Liver (tissue), 10 donors: Measurements from ENCODE around the gene WDR86. TPM values are rescaled to one million over a fixed set of nuclear protein-coding genes. Genes with fewer than 3 reads are reported as not detected.

Experiments used
- DNase-seq: peaks from one replicate; pipeline ENCODE4 v3.0.0-alpha.2; 2017; ENCODE audit warnings: low spot score
- H3K27ac ChIP-seq, 2 donors: one replicate each; pipeline ENCODE4 v1.7.0; 2013; ENCODE audit warnings: inconsistent platforms in 2 of 2, low read length in 2 of 2, control low read depth in 1 of 2, low read depth in 1 of 2, mild to moderate bottlenecking in 1 of 2
- H3K27me3 ChIP-seq, 4 donors: one replicate each; pipeline versions ENCODE4 v1.6.1 to v1.7.0; 2013; ENCODE audit warnings: low read length in 3 of 4, inconsistent platforms in 1 of 4, mild to moderate bottlenecking in 1 of 4, moderate library complexity in 1 of 4; ENCODE audit not compliant: control insufficient read depth in 4 of 4, insufficient read depth in 4 of 4
- H3K36me3 ChIP-seq, 4 donors: one replicate each; pipeline versions ENCODE4 v1.6.1 to v1.7.0; 2013; ENCODE audit warnings: low read length in 3 of 4, mild to moderate bottlenecking in 3 of 4, low read depth in 1 of 4, moderate library complexity in 1 of 4; ENCODE audit not compliant: control insufficient read depth in 4 of 4, insufficient read depth in 3 of 4
- H3K4me1 ChIP-seq, 4 donors: one replicate each; pipeline versions ENCODE4 v1.6.1 to v1.7.0; 2013; ENCODE audit warnings: low read length in 3 of 4, mild to moderate bottlenecking in 3 of 4, moderate library complexity in 1 of 4; ENCODE audit not compliant: control insufficient read depth in 4 of 4, insufficient read depth in 4 of 4
- H3K4me3 ChIP-seq, 3 donors: one replicate each; pipeline versions ENCODE4 v1.6.1 to v1.7.0; 2013; ENCODE audit warnings: low read length in 3 of 3, control low read depth in 1 of 3, low read depth in 1 of 3, mild to moderate bottlenecking in 1 of 3
- H3K9ac ChIP-seq, 2 donors: one replicate each; pipeline ENCODE4 v1.7.0; 2013; ENCODE audit warnings: low read length in 2 of 2, mild to moderate bottlenecking in 2 of 2, moderate library complexity in 2 of 2, control low read depth in 1 of 2, low read depth in 1 of 2
- H3K9me3 ChIP-seq, 4 donors: one replicate each; pipeline versions ENCODE4 v1.6.1 to v1.7.0; 2013; ENCODE audit warnings: low read length in 3 of 4; ENCODE audit not compliant: control insufficient read depth in 4 of 4
- CTCF ChIP-seq: fragments of 150-350 bp; IDR thresholded peaks from 2 replicates; pipeline ENCODE4 v1.5.1; 2017; ENCODE audit warnings: improper control_type of control experiment, low read depth, low read length; ENCODE audit not compliant: missing input control
- EGR1 ChIP-seq, 2 donors: IDR thresholded peaks; 2 replicates each; pipeline ENCODE4 v1.6.1; 2016 to 2018; ENCODE audit warnings: antibody characterized with exemption in 2 of 2, low read depth in 2 of 2
- FOXA1 ChIP-seq: IDR thresholded peaks from 2 replicates; pipeline ENCODE4 v1.6.1; 2016; ENCODE audit warnings: antibody characterized with exemption
- HNF4A ChIP-seq, 2 donors: conservative IDR thresholded peaks; 2 replicates each; pipeline ENCODE4 v1.6.1; 2016; ENCODE audit warnings: antibody characterized with exemption in 2 of 2, mild to moderate bottlenecking in 2 of 2
- JUND ChIP-seq, 2 donors: IDR thresholded peaks; 2 replicates each; pipeline ENCODE4 v1.6.1; 2016; ENCODE audit warnings: antibody characterized with exemption in 2 of 2
- NR2F2 ChIP-seq: IDR thresholded peaks from 2 replicates; pipeline ENCODE4 v1.6.1; 2016; ENCODE audit warnings: antibody characterized with exemption
- REST ChIP-seq: IDR thresholded peaks from 2 replicates; pipeline ENCODE4 v1.6.1; 2016; ENCODE audit warnings: antibody characterized with exemption, mild to moderate bottlenecking
- RXRA ChIP-seq, 2 donors: IDR thresholded peaks; 2 replicates each; pipeline ENCODE4 v1.6.1; 2017 to 2018; ENCODE audit warnings: antibody characterized with exemption in 2 of 2, mild to moderate bottlenecking in 1 of 2
- SP1 ChIP-seq: IDR thresholded peaks from 2 replicates; pipeline ENCODE4 v1.6.1; 2018; ENCODE audit warnings: antibody characterized with exemption, mild to moderate bottlenecking
- WGBS: extraction: QIAGEN DNeasy Blood & Tissue Kit; methylation state at CpG from one replicate; pipeline ENCODE4 v1.1.7; 2013; 5-methylcytosine and 5-hydroxymethylcytosine counted together
- polyA plus RNA-seq, 2 donors: library from polyadenylated mRNA; stranded (reverse) in 1 of 2; unstranded in 1 of 2; fragments of 200-250 nt in 1 of 2; fragments of >200 nt in 1 of 2; fragmentation: Nextera tagmentation in 1 of 2; extraction: Ambion mirVana in 1 of 2; gene quantifications; one replicate each; pipeline versions ENCODE4 v1.2.1 to v1.2.3, GENCODE V29; 2013 to 2015
- small RNA-seq: library from RNA; depleted of rRNA; stranded (forward); fragments of <200 nt; gene quantifications from one replicate; pipeline ENCODE3, GENCODE V24; 2014
- total RNA-seq, 2 donors: library from RNA; depleted of rRNA; stranded (reverse); fragments of >200 nt; gene quantifications; one replicate each; pipeline ENCODE4 v1.2.3, GENCODE V29; 2014
- donor health status: healthy.
- donor health status: healthy.
- donor health status: healthy.
- donor health status: healthy.
- donor health status: healthy.

Gene WDR86
- total and polyA plus RNA-seq, 4 donors: 0.35 to 4.9 (median 0.77) TPM

GRCh38 chr7:151334628-151335027, 75.2 kb downstream of the WDR86 start:
- DNase-seq: no peak
- peaks cover 0 to 1% (median 0%) of the 10 kb centered on the region in 4 donors for H3K4me1 ChIP-seq
- H3K9me3 ChIP-seq: no peaks in the 10 kb centered on the region
- TF ChIP-seq FOXA1 (no peak), HNF4A (conservative IDR thresholded peaks at IDR 0.05) (no peak), NR2F2 (no peak), REST (no peak), JUND (IDR thresholded peaks at IDR 0.05) (no peak), RXRA (IDR thresholded peaks at IDR 0.05) (no peak), EGR1 (IDR thresholded peaks at IDR 0.05; ENCODE audit: low read depth in 2 of 2) (no peak), SP1 (no peak), CTCF (no peak)
- H3K4me3 ChIP-seq: no peak overlapping the region
- H3K27me3 ChIP-seq: no peaks in the 10 kb centered on the region
- no peak overlapping the region for H3K9ac ChIP-seq
- H3K27ac ChIP-seq: no peak overlapping the region
- H3K36me3 ChIP-seq: no peaks in the 10 kb centered on the region
- WGBS: 77% methylated on average over 1 of the region's 1 CpG

Small RNA genes within 50 kb of the gene (small RNA-seq; reads per million reads assigned to genes)
- gene MIR3907: not detected

Other genes with a start within 250 kb of the WDR86 start
- not detected for gene GBX1, start 242.3 kb downstream of the WDR86 start, total RNA-seq
- not detected for gene GBX1, start 242.3 kb downstream of the WDR86 start, polyA plus RNA-seq
- not detected for gene ASB10, start 222.8 kb downstream of the WDR86 start, total RNA-seq
- gene ASB10, start 222.8 kb downstream of the WDR86 start, polyA plus RNA-seq: not detected
- gene H2BK1, start 199.6 kb downstream of the WDR86 start, total RNA-seq: not detected
- not detected for gene H2BK1, start 199.6 kb downstream of the WDR86 start, polyA plus RNA-seq
- 10 to 100 TPM; 11.2 to 15.6 TPM for gene ABCF2, start 182.8 kb downstream of the WDR86 start, total RNA-seq
- 1 to 10 TPM; 6.3 to 9.9 TPM for gene ABCF2, start 182.8 kb downstream of the WDR86 start, polyA plus RNA-seq
- 10 to 100 TPM; 16.7 to 19.7 TPM for gene CHPF2, start 177.6 kb downstream of the WDR86 start, total RNA-seq
- 10 to 100 TPM in 1 of 2 donors, 1 to 10 TPM in 1; 4.1 to 19.5 TPM for gene CHPF2, start 177.6 kb downstream of the WDR86 start, polyA plus RNA-seq
- gene SMARCD3, start 161.3 kb downstream of the WDR86 start, total RNA-seq: 1 to 10 TPM; 2.1 to 5.6 TPM
- gene SMARCD3, start 161.3 kb downstream of the WDR86 start, polyA plus RNA-seq: 1 to 10 TPM; 1.8 to 2.2 TPM
- gene NUB1, start 68.2 kb downstream of the WDR86 start, total RNA-seq: 10 to 100 TPM; 14.0 to 27.9 TPM
- gene NUB1, start 68.2 kb downstream of the WDR86 start, polyA plus RNA-seq: 10 to 100 TPM; 18.7 to 19.0 TPM
- under 1 TPM in 1 of 2 donors, not detected in 1; under 0.01 TPM for gene CRYGN, start 30.1 kb upstream of the WDR86 start, total RNA-seq
- under 1 TPM in 1 of 2 donors, not detected in 1; 0.02 TPM for gene CRYGN, start 30.1 kb upstream of the WDR86 start, polyA plus RNA-seq
- 10 to 100 TPM; 29.5 to 31.6 TPM for gene RHEB, start 109.9 kb upstream of the WDR86 start, total RNA-seq
- 10 to 100 TPM; 41.4 to 59.0 TPM for gene RHEB, start 109.9 kb upstream of the WDR86 start, polyA plus RNA-seq